Measurements from ENCODE around the gene NYAP2.
A peak's percentile ranks its signal among the peaks of the same experiment; 100 is the strongest.

The NYAP2 gene

DNA sequence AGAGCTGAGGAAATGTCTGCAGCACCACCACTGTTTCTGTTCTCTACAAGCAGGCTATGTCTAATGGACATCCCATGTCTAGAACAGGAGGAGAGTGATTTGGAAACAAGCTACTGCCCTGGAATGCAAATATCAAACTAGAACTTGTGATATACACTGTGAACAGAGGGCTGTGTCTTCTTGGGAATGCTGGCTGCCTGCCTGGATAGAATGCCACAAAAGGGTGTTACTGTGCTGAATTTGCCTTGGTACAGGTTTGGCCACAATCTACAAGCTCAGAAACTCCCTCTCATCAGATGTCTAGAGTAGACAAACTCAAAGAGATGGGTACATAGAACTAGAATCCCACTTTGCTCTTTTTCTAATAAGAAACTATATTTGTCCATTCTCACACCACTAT is 170.5 kb downstream of the NYAP2 start:
- no peak for DNase-seq

DNA sequence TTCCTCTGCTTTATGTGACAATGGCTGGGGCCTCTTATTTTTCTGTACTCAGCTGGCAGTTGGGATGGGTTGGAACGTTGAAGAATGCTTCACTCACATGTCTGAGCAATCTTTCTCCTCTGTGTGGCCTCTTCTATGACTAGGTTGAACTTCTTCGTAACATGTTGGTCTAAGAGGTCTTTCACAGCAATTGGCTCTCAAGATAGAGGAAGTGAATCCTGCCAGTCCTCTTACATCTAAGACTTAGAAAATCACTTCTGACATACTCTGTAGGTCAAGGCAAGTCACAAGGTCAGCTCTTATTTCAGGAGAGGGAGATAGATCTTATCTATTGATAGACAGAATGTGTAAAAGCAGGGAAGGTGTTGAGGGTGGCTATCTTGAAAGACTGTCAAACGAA is 174.1 kb downstream of the NYAP2 start:
- DNase-seq: no peak

DNA sequence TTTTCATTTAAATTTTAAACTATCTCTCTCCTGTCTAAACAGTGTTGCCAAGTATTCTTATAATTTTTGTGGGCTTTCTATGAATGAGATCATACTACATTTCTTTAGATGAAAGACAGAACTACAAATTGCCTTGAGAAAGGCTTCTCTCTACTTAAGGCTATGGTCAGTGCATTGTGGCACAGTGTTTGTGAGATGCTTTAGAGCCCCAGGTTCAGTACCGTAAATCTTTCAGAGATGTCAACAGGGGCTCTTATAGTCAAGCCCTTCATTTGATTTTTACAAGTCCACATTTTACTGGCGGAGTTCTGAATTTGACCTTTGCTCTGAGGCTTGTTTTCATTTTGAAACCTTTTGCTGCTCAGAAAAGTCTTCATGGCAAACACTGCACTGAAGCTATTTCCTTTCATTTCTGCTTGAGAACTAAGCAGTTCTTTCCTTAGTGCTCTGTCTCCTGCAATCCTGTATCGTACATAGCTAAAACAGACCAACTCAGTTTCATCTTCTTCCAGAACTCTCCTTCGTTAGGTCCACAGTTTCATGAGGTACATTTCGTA is 175.2 kb downstream of the NYAP2 start:
- no peak for DNase-seq

DNA sequence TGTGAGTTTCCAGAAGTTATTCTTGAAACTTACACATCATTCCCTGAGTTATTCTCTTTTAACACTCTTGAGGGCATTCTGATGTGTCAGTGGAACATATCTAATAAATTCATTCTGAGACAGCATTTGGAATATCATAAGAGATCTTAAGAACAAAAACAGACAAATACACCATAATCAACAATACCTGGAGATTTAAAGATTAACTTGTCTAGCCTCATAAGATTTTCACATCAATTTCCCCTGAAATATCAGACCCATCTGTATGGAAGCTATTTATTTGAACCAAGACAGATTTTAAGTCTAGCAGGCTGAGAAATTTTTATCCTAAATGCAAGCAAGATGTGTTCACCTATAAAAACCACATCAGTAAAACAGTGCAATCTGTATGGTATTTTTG is 181.6 kb downstream of the NYAP2 start:
- DNase-seq: no peak

DNA sequence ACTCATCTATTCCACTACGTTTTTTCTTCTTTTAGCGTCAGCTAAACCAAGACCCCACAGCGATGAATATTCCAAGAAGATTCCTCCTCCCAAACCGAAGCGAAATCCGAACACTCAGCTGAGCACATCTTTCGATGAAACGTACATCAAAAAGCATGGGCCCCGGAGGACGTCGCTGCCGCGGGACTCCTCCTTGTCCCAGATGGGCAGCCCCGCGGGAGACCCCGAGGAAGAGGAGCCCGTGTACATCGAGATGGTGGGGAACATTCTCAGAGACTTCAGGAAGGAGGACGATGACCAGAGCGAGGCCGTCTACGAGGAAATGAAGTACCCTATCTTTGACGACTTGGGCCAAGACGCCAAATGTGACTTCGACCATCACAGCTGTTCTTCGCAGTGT is 182.4 kb downstream of the NYAP2 start:
- DNase-seq: no peak

DNA sequence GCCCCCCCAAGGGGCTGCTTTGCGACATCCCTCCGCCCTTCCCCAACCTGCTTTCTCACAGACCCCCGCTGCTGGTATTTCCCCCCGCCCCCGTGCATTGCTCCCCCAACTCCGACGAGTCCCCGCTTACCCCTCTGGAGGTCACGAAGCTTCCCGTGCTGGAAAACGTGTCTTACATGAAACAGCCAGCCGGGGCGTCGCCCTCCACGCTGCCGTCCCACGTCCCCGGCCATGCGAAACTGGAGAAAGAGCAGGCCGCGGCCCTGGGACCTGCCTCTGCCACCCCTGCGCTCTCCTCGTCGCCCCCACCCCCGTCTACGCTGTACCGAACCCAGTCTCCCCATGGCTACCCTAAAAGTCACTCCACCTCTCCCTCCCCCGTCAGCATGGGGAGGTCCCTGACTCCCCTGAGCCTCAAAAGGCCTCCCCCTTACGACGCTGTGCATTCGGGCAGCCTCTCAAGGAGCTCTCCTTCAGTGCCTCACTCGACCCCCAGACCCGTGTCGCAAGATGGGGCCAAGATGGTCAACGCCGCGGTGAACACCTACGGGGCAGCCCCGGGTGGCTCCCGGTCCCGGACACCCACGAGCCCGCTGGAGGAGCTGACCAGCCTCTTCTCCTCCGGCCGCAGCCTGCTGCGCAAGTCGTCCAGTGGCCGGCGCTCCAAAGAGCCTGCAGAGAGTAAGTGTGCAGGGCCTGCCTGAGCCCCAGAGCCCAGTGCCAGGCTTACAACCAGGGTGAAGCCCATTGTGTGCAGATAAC is 183.0 kb downstream of the NYAP2 start:
- DNase-seq: no peak

DNA sequence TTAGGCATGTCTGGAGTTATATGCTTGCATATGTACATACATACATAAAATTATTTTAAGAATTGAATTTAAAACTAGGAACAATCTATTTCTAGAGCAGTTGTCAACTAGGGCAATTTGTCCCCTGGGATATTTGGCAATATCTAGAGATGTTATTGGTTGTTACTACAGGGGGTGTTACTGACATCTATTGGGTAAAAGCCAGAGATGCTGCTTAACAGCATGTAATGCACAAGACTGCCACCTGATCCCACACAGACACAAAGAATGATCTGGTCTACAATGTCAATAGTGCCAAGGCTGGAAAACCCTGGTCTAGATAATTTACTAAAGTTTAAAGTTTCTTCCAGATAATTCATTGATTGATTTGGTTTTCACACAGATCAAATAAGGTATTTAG is 185.3 kb downstream of the NYAP2 start:
- DNase-seq: peak; percentile 19

DNA sequence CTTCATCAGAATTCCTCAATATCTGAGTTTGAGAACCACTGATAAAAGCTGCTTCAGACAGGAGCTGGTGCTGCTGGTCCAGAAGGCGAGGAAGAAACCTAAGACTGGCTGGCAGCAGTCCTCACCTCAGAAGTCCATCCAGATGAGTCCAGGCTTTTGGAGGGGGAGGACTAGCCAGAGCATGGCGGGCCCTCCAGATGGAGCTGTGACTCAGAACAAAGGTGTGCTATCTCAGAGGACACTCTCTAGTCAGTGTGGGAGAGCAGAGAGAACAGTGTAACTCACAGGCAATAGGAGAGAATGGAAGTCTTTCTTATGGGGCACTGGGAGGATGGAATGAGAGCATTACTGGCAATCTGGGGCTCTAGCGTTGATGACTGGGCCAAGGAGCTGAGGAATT is 191.4 kb downstream of the NYAP2 start:
- no peak for DNase-seq

DNA sequence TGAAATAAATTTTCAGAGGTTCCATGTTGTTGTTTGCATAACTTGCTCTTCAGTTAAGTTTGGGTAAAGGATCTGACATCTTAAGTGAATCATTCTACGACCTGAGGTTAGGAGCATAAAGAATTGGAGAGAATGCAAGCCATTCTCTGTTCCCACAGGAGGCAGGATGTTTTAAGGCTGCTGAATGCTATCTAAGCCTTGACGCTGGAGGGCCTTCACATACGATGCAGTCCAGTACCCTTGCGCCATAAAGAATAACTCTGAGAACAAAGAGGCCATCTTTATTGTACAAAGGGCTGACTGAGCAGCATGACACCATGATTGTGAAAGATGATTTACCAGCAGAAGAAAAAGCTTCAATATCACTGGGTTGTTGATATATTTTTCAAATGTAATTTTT is 198.4 kb downstream of the NYAP2 start:
- no peak for DNase-seq

DNA sequence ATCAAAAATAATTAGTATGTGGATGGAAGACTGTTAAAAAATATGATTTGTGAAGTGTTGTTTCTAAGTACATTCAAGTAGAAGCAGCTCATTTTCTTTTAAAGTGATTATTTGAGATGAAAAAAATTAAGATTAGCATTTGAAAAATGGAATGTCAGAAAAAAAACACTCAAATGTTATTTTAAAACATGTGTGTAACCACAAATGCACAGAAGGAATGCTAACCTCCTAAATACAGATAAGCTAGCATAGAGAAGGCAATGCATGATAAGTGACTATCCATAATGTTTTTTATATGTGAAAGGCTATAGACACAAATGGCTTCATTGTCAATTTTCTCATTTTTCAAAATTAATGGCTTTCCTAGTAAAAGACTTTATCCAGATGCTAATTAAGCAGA is 198.9 kb downstream of the NYAP2 start:
- no peak for DNase-seq

DNA sequence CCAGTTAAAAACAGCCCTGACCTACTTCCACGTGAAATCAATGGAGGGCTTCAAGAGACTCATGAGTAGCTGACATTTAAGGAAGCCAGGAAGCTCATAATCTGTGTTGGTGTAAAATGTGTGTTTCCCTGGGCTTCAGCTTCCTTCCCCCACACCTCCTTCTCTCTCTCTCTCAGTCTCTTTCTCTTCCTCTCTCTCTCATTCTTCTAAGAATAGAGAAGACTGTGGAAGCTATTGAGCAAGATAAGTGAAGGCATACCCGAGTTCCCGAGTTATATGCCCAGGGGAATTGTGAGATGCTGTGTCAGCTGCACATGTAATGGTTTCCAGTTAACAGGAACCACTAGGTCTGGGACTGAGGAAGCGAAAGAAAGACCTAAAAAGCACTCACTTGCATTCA is 199.4 kb downstream of the NYAP2 start:
- no peak for DNase-seq

DNA sequence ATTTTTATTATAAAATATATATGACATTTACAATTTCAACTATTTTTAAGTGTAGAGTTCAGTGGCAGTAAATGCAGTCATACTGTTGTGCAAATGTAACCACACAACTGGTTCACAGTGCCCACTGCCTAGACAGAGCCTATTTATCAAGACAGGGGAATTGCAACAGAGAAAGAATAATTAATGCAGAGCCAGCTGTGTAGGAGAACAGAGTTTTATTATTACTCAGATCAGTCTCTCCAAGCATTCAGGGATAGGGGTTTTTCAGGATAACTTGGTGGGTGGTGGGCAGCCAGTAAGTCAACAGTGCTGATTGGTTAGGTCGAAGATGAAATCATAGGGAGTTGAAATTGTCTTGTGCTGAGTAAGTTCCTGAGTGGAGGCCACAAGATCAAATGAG is 200.3 kb downstream of the NYAP2 start:
- DNase-seq: no peak

DNA sequence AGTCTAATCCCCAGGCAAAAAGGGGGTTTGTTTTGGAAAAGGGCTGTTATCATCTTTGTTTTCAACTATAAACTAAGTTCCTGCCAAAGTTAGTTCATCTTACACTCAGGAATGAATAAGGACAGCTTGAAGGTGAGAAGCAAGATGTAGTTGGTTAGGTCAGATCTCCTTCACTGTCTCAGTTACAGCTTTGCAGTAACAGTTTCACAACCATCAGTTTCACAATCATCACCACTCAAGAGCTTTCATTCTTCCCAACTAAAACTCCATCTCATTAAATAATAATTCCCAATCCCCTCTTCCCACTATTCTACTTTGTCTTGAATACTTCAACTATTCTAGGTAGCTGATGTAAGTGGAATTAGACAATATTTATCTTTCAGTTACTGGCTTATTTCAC is 200.9 kb downstream of the NYAP2 start:
- no peak for DNase-seq

DNA sequence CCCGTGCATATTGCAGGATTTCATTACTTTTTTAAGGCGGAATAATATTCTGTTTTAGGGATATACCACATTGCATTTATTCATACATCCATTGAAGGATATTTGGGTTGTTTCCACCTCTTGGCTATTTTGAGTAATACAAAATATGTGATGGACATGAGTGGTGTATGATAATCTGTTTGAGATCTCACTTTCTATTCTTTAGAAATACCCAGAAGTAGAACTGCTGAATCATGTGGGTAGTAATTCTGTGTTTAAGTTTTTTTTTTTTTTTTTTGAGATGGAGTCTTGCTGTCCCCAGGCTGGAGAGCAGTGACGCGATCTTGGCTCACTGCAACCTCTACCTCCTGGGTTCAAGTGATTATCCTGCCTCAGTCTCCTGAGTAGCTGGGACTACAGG is 201.4 kb downstream of the NYAP2 start:
- DNase-seq: no peak

DNA sequence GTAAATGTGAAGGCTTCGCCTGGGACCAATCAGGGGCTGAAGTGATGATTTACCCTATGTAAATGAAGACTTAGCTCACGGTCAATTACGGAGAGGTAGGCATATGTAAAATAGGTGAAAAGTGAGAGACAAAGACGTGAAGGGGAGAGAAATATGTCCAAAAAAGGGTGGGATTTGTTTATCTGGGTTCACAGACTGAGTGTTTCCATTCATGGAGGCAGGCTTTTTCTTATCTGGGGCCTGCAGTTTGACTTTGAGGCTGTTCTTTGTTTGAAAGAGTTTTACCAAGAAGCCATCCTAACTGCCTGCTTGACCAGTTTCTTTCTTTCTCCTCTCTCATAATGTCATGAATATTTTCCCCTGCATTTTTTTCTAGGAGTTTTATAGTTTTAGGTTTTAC is 202.7 kb downstream of the NYAP2 start:
- no peak for DNase-seq

DNA sequence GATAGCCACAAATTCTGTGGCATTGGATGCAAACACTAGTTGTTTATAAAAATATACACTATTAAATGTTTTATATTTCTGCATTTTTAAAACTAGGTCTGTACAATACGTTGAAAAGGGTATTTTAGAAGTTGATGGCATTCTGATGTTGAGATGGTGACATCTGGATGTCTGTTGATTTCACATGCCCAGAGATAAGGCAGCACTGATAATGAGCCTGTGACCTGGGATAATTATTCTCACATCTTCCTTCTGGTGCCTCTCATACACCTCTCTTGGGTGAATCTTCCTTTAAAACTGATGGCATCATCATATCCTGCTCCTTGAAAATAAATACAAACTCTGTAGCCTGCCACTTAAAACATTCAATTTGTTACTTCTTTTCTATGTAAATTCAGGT is 208.6 kb downstream of the NYAP2 start:
- no peak for DNase-seq

DNA sequence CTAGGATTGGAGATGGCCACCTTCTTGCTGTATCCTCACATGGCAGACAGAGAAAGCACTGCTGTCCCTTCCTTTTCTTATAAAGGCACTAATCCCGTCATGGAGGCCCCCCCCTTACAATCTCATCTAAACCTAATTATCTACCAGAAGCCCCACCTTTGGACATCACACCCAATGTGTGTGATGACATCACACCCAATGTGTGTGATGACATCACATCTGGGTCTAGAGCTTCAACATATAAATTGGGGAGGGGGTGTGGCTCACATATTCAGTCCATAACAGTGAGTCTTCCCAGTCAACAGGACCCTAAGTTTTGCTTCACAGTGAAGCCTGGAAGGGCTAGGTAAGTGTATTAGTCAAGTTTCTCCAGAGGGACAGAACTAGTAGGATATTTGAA is 213.1 kb downstream of the NYAP2 start:
- DNase-seq: no peak

DNA sequence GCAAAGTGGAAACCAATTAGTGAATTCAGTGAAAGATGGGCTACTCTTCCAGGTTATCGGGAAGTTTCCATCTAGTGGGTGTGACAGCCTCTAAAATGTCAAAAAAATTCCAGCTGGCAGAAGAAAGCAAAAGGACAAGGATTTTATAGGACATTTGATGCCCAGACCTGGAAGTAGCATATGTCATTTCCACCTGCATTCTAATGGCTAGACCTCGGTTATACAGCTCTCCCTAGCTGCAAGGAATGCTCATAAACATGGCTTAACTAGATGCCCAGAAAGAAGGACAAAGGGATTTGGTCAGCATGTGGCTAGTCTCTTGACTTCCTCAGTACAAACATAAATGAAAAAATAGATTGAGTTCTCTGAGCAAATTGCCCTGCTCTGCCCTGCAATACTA is 215.4 kb downstream of the NYAP2 start:
- DNase-seq: no peak

DNA sequence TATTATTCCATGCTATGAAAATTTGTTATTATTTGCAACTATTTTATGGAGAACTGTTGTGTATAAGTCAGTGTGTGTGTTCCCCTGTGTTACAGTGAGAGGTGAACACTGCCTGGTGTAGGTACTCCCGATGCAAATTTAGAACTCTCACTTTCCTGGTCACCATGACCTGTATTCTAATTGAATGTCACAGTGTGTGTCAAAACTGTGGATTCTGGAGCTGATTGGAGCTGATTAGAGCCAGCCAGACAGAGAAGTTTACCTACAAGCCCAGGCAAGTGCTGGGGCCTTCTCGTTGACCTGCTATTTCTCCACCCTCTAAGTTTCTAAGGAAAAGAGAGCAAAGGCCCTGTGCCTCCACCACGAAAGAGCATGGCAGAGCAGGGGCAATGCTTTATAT is 216.0 kb downstream of the NYAP2 start:
- DNase-seq: no peak

DNA sequence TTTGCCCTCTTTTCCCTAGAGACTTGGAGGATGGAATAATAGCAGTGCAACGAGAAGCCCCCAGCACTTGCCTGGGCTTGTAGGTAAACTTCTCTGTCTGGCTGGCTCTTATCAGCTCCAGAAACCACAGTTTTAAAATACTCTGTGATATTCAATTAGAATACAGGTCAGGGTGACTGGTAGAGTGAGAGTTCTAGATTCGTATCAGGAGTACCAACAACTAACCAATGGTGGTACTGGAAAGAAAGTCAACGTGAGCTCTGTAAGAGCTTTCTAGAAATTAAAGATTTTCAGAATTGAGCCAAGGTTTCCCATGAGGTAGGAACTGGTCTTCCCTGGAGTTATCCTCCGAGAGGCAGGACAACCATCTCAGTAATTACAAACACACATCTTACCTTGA is 216.9 kb downstream of the NYAP2 start:
- DNase-seq: no peak

DNA sequence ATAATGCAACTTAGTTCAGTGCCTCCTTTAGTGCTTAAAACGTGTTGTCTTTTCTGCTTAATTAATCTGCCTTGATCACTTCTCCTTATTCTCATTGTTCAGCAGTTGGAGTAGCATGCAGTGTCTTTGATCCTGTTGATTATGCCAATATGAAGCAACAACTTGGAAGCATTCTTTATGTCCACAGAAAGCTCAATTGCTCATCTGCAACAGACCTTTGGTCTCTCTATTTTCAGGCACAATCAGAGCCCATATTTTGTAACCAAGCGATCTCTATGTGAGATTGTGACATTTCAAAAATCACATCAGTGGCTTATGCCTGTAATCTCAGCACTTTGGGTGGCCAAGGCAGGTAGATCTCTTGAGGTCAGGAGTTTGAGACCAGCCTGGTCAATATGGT is 217.3 kb downstream of the NYAP2 start:
- no peak for DNase-seq

DNA sequence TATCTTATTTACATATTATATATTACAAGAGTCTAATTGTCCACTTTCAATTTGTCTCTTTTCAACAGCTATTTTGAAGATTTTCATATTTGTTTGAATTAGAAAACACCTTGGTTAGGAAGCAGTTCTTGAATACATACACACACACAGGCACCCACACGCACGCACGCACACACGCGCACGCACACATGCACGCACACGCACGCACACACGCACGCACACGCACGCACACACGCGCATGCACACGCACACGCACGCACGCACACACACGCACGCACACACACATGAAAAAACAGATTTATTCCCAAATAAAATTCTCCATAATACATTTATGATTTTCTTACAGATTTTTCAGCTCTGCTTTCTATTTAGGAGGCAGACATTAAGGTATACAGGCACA is 220.7 kb downstream of the NYAP2 start:
- no peak for DNase-seq

DNA sequence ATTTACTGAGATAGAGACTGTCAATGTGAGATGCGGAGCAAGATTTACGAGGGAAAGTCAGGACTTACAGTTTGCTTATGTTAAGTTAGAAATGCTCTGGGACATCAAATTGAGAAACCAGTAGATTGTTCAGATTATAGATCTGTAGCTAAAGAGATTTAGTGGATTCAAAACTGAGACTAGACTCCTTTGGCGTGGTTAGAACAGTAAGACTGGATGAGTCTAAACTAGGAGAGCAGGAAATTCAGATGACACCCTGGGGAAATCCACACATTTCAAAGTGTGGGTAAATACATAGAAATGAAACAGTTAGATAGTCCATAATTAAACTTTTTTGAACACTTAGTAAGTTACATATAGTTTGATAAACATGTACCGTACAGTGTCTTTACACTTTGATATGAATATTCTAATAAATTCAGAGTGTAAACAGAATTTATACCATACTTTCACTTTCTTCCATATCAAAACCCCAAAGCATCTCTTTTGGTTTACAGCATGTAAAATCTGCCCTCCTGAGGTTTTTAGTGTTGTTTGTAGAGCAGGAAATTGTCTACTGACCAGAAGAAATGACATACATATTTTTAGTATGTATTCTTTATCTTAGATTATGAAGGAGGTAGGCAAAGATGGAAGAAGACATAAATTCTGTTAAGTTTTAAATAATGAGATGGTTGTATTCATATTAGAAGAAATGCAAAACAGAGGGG is 231.5 kb downstream of the NYAP2 start:
- DNase-seq: peak; percentile 25

DNA sequence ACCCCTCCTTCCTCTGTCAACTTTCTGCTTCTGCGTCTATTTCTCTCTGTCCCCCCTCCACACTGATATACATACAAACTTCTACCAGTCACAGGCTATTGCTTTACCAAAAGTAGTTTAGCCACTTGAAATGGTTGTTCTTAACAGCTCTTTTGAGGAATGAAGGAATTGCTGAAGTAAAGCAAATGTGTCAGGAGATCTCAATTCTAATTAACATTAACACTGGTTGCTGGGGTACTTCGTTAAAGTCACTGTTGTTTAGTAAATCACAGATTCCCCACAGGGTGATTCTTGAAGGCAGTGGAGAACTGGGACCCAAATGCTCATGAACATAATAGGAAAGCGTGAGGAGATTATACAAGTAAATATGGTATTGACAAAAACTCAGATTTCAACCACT is 232.8 kb downstream of the NYAP2 start:
- DNase-seq: no peak

DNA sequence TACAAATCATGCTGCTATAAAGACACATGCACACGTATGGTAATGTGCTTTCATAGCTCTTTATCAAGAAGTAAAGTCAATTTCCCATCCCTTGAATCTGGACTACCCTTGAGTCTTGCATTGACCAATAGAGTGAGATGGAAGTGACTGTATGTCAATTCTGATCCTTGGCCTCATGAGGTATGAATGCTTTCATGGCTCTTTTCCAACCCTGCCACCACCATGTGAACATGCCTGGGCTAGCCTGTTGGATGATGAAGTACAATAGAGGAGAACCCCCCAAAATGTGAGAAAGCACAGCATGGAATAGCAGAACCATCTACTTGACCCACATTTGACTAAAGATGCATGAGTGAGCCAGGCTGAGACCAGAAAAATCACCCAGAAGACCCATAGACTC is 237.0 kb downstream of the NYAP2 start:
- DNase-seq: no peak
